SK-N-SH treated with all-trans-retinoic acid at 6 μM for 48 hours (cell line): Measurements from ENCODE around the gene EML1.

Experiments used
- ATAC-seq: fragments of 200-7000 bp; cut with Tn5 transposase; 3 replicates; pipeline ENCODE4 v1.9.1; 2020; ENCODE audit warnings: mild to moderate bottlenecking, moderate library complexity
- ARNTL ChIP-seq: fragments of 450-650 bp; formaldehyde crosslinking; IDR thresholded peaks from 2 replicates; pipeline ENCODE4 v1.5.0; 2020; ENCODE audit warnings: low read depth, mild to moderate bottlenecking, moderate library complexity, borderline replicate concordance
- BACH2 ChIP-seq: fragments of 250-450 bp; sonication (Bioruptor Pico); IDR thresholded peaks from 2 replicates; pipeline ENCODE4 v1.9.0; 2021; ENCODE audit warnings: mild to moderate bottlenecking, borderline replicate concordance
- CSDC2 ChIP-seq: fragments of 250-450 bp; sonication (Bioruptor Pico); IDR thresholded peaks from 2 replicates; pipeline ENCODE4 v1.5.0; 2020; ENCODE audit warnings: mild to moderate bottlenecking, moderate library complexity
- ESRRG ChIP-seq: fragments of 250-450 bp; sonication (Bioruptor Pico); IDR thresholded peaks from 2 replicates; pipeline ENCODE4 v1.6.1; 2021; ENCODE audit warnings: mild to moderate bottlenecking
- GLIS3 ChIP-seq: fragments of 250-450 bp; sonication (Bioruptor Pico); IDR thresholded peaks from 2 replicates; pipeline ENCODE4 v1.5.0; 2020; ENCODE audit warnings: mild to moderate bottlenecking, moderate library complexity
- OSR1 ChIP-seq: fragments of 250-450 bp; sonication (Bioruptor Pico); IDR thresholded peaks from 2 replicates; pipeline ENCODE4 v1.8.0; 2022; ENCODE audit warnings: moderate library complexity, mild to moderate bottlenecking, inconsistent platforms
- POU6F1 ChIP-seq: fragments of 250-450 bp; sonication (Bioruptor Pico); IDR thresholded peaks from 2 replicates; pipeline ENCODE4 v1.8.0; 2021; ENCODE audit warnings: low read depth, mild to moderate bottlenecking, moderate library complexity, borderline replicate concordance
- PPARA ChIP-seq: fragments of 250-450 bp; sonication (Bioruptor Pico); IDR thresholded peaks from 2 replicates; pipeline ENCODE4 v1.5.0; 2020; ENCODE audit warnings: mild to moderate bottlenecking, borderline replicate concordance
- RARB ChIP-seq: fragments of 250-450 bp; sonication (Bioruptor Pico); IDR thresholded peaks from 2 replicates; pipeline ENCODE4 v1.8.0; 2021; ENCODE audit warnings: mild to moderate bottlenecking, moderate library complexity
- SNAI2 ChIP-seq: fragments of 250-450 bp; sonication (Bioruptor Pico); IDR thresholded peaks from 2 replicates; pipeline ENCODE4 v1.5.0; 2020; ENCODE audit warnings: mild to moderate bottlenecking, moderate library complexity
- TCF4 ChIP-seq: fragments of 250-450 bp; sonication (Bioruptor Pico); IDR thresholded peaks from 2 replicates; pipeline ENCODE4 v1.8.0; 2021; ENCODE audit warnings: mild to moderate bottlenecking, moderate library complexity, borderline replicate concordance
- TSHZ2 ChIP-seq: fragments of 250-450 bp; sonication (Bioruptor Pico); IDR thresholded peaks from 2 replicates; pipeline ENCODE4 v1.5.0; 2020; ENCODE audit warnings: mild to moderate bottlenecking, moderate library complexity
- ZC3H10 ChIP-seq: fragments of 250-450 bp; sonication (Bioruptor Pico); IDR thresholded peaks from 2 replicates; pipeline ENCODE4 v1.5.1; 2021; ENCODE audit warnings: mild to moderate bottlenecking, moderate library complexity
- ZFP3 ChIP-seq: fragments of 250-450 bp; sonication (Bioruptor Pico); IDR thresholded peaks from 2 replicates; pipeline ENCODE4 v1.5.0; 2020; ENCODE audit warnings: mild to moderate bottlenecking, moderate library complexity
- ZFP30 ChIP-seq: fragments of 450-650 bp; formaldehyde crosslinking; IDR thresholded peaks from 2 replicates; pipeline ENCODE4 v1.5.0; 2022; ENCODE audit warnings: mild to moderate bottlenecking, moderate library complexity
- ZNF565 ChIP-seq: fragments of 450-650 bp; formaldehyde crosslinking; conservative IDR thresholded peaks from 2 replicates; pipeline ENCODE4 v1.5.0; 2020; ENCODE audit warnings: low read depth, mild to moderate bottlenecking, moderate library complexity
- ZNF8 ChIP-seq: fragments of 450-650 bp; formaldehyde crosslinking; IDR thresholded peaks from 2 replicates; pipeline ENCODE4 v1.5.0; 2020; ENCODE audit warnings: mild to moderate bottlenecking, moderate library complexity
- TF ChIP-seq, protein P1 (sequence below): fragments of 250-450 bp; sonication (Bioruptor Pico); IDR thresholded peaks from 2 replicates; pipeline ENCODE4 v1.8.0; 2020; ENCODE audit warnings: mild to moderate bottlenecking, moderate library complexity, borderline replicate concordance
- TF ChIP-seq, protein P2 (sequence below): fragments of 250-450 bp; sonication (Bioruptor Pico); IDR thresholded peaks from 2 replicates; pipeline ENCODE4 v1.5.1; 2020; ENCODE audit warnings: low read depth, mild to moderate bottlenecking, moderate library complexity

Gene EML1

GRCh38 chr14:99807413-99808153, 14.4 kb downstream of the EML1 start:
- TF ChIP-seq ARNTL (no peak), PPARA (CRISPR knock-in tag) (no peak), RARB (CRISPR knock-in tag) (no peak), POU6F1 (no peak), BACH2 (CRISPR knock-in tag) (no peak), ZC3H10 (CRISPR knock-in tag) (no peak), ZFP30 (no peak), ESRRG (CRISPR knock-in tag) (no peak), OSR1 (CRISPR knock-in tag) (no peak), SNAI2 (CRISPR knock-in tag) (no peak), TCF4 (CRISPR knock-in tag) (no peak), ZNF8 (CRISPR knock-in tag) (no peak), CSDC2 (no peak)
- TF ChIP-seq, protein P1, sequence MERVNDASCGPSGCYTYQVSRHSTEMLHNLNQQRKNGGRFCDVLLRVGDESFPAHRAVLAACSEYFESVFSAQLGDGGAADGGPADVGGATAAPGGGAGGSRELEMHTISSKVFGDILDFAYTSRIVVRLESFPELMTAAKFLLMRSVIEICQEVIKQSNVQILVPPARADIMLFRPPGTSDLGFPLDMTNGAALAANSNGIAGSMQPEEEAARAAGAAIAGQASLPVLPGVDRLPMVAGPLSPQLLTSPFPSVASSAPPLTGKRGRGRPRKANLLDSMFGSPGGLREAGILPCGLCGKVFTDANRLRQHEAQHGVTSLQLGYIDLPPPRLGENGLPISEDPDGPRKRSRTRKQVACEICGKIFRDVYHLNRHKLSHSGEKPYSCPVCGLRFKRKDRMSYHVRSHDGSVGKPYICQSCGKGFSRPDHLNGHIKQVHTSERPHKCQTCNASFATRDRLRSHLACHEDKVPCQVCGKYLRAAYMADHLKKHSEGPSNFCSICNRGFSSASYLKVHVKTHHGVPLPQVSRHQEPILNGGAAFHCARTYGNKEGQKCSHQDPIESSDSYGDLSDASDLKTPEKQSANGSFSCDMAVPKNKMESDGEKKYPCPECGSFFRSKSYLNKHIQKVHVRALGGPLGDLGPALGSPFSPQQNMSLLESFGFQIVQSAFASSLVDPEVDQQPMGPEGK (CRISPR knock-in tag), result no peak
- ATAC-seq, result peak; percentile 49

DNA sequence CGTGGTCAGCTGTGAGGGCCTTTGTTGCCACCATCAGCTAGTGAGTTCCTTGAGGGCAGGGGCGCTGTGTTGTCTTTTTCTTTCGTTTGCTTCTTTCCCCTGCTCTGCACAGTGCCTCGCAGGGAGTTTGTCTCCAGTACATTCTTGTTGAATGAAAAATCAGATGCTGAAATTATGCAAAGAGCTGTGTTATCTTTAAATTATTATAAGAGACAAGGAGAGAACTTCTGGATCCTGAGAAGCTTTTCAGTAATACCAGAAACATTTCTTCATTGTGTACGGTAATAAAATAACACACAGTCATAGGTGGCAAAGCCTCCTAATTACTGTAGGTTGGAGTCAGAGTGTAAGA, 14.9 kb downstream of the EML1 start:
- peak; percentile 13; the same call in 1 of the 3 replicates for ATAC-seq
- TF ChIP-seq, protein P1 (CRISPR knock-in tag), result no peak
- TF ChIP-seq CSDC2 (no peak), PPARA (CRISPR knock-in tag) (no peak), ZNF8 (CRISPR knock-in tag) (no peak), ZC3H10 (CRISPR knock-in tag) (no peak), BACH2 (CRISPR knock-in tag) (no peak), ZNF565 (CRISPR knock-in tag) (no peak), ZFP30 (no peak), GLIS3 (CRISPR knock-in tag) (no peak), RARB (CRISPR knock-in tag) (no peak), TSHZ2 (no peak), TCF4 (CRISPR knock-in tag) (no peak)
- TF ChIP-seq, protein P2, sequence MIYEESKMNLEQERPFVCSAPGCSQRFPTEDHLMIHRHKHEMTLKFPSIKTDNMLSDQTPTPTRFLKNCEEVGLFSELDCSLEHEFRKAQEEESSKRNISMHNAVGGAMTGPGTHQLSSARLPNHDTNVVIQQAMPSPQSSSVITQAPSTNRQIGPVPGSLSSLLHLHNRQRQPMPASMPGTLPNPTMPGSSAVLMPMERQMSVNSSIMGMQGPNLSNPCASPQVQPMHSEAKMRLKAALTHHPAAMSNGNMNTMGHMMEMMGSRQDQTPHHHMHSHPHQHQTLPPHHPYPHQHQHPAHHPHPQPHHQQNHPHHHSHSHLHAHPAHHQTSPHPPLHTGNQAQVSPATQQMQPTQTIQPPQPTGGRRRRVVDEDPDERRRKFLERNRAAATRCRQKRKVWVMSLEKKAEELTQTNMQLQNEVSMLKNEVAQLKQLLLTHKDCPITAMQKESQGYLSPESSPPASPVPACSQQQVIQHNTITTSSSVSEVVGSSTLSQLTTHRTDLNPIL (CRISPR knock-in tag), result no peak

DNA sequence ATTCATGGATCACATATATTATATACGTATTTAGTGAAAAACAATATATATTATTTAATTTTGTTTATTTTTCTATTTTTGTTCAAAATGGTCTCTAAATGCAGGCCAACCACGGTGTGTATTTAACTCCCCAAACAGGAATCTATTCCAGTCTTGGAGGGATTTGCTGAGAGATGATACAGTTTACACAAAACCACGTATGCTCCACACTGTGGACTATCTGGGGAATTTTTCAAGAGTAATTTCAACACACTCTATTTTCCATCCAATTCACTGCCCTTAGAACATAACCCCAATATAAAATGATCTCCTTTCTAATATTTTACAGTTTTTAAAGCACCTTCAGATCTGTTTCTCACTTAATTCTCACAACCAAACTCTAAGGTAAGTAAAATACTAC, 15.3 kb downstream of the EML1 start:
- ATAC-seq, result no peak
- TF ChIP-seq CSDC2 (no peak), ARNTL (no peak), TSHZ2 (no peak), BACH2 (CRISPR knock-in tag) (no peak), SNAI2 (CRISPR knock-in tag) (no peak), ZFP3 (CRISPR knock-in tag) (no peak), ZNF565 (CRISPR knock-in tag) (no peak), TCF4 (CRISPR knock-in tag) (no peak), POU6F1 (no peak), ZFP30 (no peak), RARB (CRISPR knock-in tag) (no peak), ESRRG (CRISPR knock-in tag) (no peak)
- TF ChIP-seq, protein P2 (CRISPR knock-in tag), result no peak
